Transverse colon (tissue), 4 donors: Measurements from ENCODE around the gene CCDC12. TPM values are rescaled to one million over a fixed set of nuclear protein-coding genes. Genes with fewer than 3 reads are reported as not detected.

Experiments
- DNase-seq: peaks from one replicate; pipeline ENCODE4 v3.0.0-alpha.2; 2019
- H3K27ac ChIP-seq, 4 donors: fragments of 200-600 bp; sonication (generic); 2 replicates each; pipeline ENCODE4 v1.5.1; 2016 to 2018; ENCODE audit warnings: inconsistent platforms in 4 of 4
- H3K27me3 ChIP-seq: fragments of 200-600 bp; sonication (generic); 2 replicates; pipeline ENCODE4 v1.5.1; 2017; ENCODE audit warnings: inconsistent platforms
- H3K36me3 ChIP-seq, 4 donors: fragments of 200-600 bp; sonication (generic); 2 replicates each; pipeline ENCODE4 v1.5.1; 2017 to 2019; ENCODE audit warnings: inconsistent platforms in 4 of 4
- H3K4me1 ChIP-seq, 4 donors: fragments of 200-600 bp; sonication (generic); 2 replicates each; pipeline ENCODE4 v1.5.1; 2017 to 2020; ENCODE audit warnings: inconsistent platforms in 4 of 4
- H3K4me3 ChIP-seq, 4 donors: fragments of 200-600 bp; sonication (generic); 1 replicate in 1 of 4; 2 replicates in 3 of 4; pipeline versions ENCODE4 v1.5.1 to v1.6.1; 2017 to 2019; ENCODE audit warnings: inconsistent platforms in 4 of 4
- H3K9me3 ChIP-seq, 2 donors: fragments of 200-600 bp; sonication (generic); 2 replicates each; pipeline ENCODE4 v1.5.1; 2017 to 2019; ENCODE audit warnings: inconsistent platforms in 2 of 2
- CTCF ChIP-seq, 5 experiments: fragments of 200-600 bp in 3 of 5; fragments of 450-650 bp in 2 of 5; sonication (generic) in 3 of 5; IDR thresholded peaks; 1 replicate in 2 of 5; 2 replicates in 3 of 5; pipeline ENCODE4 v1.5.1; 2016 to 2017; ENCODE audit warnings: antibody characterized with exemption in 5 of 5, inconsistent platforms in 3 of 5, mild to moderate bottlenecking in 2 of 5, moderate library complexity in 1 of 5
- EP300 ChIP-seq: sonication (generic); formaldehyde crosslinking; IDR thresholded peaks from one replicate; pipeline ENCODE4 v1.6.1; 2017; ENCODE audit warnings: antibody characterized with exemption, low read depth
- POLR2A ChIP-seq: fragments of 450-650 bp; IDR thresholded peaks from one replicate; pipeline ENCODE4 v1.6.1; 2016; ENCODE audit warnings: antibody characterized with exemption, mild to moderate bottlenecking, moderate library complexity
- POLR2AphosphoS5 ChIP-seq, 3 donors: sonication (generic); formaldehyde crosslinking; IDR thresholded peaks; one replicate each; pipeline ENCODE4 v1.6.1; 2016; ENCODE audit warnings: antibody characterized with exemption in 3 of 3
- WGBS, 2 donors: methylation state at CpG; one replicate each; pipeline ENCODE4 v1.1.5; 2018; ENCODE audit warnings: low coverage in 1 of 2; 5-methylcytosine and 5-hydroxymethylcytosine counted together
- in situ Hi-C, 4 donors: fragments of 200-750 bp; cut with MboI; loops; one replicate each; pipeline versions ENCODE4 v1.15.0 to v1.15.1; 2017; ENCODE audit warnings: low sequenced_read_pairs in 3 of 4, low pct_ligation_motif_present in 1 of 4, low pct_unique_long_range_greater_than_20kb in 1 of 4
- intact Hi-C: fragments of 100-400 bp; cut with DNase I; formaldehyde crosslinking; loops from one replicate; pipeline ENCODE4 v1.15.1; 2023; ENCODE audit warnings: low total_unique reads
- total RNA-seq, 4 donors: library from RNA; depleted of rRNA; stranded (reverse); fragments of >200 nt; gene quantifications; one replicate each; pipeline ENCODE4 v1.1.0, GENCODE V29; 2016

The CCDC12 gene
- total RNA-seq, 4 donors from 2014 or later: 50.1 to 72.9 (median 53.0) TPM

GRCh38 chr3:46916278-46916677 lies 60.3 kb downstream of the CCDC12 start:
- H3K27me3 ChIP-seq: no peaks in the 10 kb centered on the region
- H3K4me1 ChIP-seq: peaks cover 0 to 9% (median 5%) of the 10 kb centered on the region in 4 donors
- H3K36me3 ChIP-seq: peaks cover 0 to 32% (median 7%) of the 10 kb centered on the region in 4 donors
- DNase-seq: no peak
- H3K4me3 ChIP-seq: no peak overlapping the region
- 88 to 96% methylated on average over 1 of the region's 1 CpG for WGBS, 2 donors
- in situ Hi-C loops (no loop called here), intact Hi-C loops (no loop called here)
- no peak for TF ChIP-seq CTCF (IDR thresholded peaks at IDR 0.05)
- TF ChIP-seq POLR2AphosphoS5 (IDR thresholded peaks at IDR 0.05): no peak
- no peak for TF ChIP-seq POLR2A
- no peak for TF ChIP-seq EP300
- no peaks in the 10 kb centered on the region for H3K9me3 ChIP-seq
- no peak overlapping the region for H3K27ac ChIP-seq

GRCh38 chr3:46915297-46915822 lies 61.2 kb downstream of the CCDC12 start:
- intact Hi-C loops (no loop called here), in situ Hi-C loops (no loop called here)
- TF ChIP-seq POLR2AphosphoS5 (IDR thresholded peaks at IDR 0.05) (no peak), EP300 (no peak), POLR2A (no peak), CTCF (IDR thresholded peaks at IDR 0.05) (no peak)
- WGBS, 2 donors: 75 to 77% methylated on average over 7 to 8 of the region's 8 CpGs
- Histone ChIP-seq H3K9me3 (no peaks in the 10 kb centered on the region), H3K4me3 (no peak overlapping the region), H3K36me3 (peaks cover 0 to 23% (median 2%) of the 10 kb centered on the region in 4 donors), H3K27me3 (no peaks in the 10 kb centered on the region), H3K27ac (no peak overlapping the region), H3K4me1 (peaks cover 0 to 9% (median 5%) of the 10 kb centered on the region in 4 donors)
- no peak for DNase-seq

DNA sequence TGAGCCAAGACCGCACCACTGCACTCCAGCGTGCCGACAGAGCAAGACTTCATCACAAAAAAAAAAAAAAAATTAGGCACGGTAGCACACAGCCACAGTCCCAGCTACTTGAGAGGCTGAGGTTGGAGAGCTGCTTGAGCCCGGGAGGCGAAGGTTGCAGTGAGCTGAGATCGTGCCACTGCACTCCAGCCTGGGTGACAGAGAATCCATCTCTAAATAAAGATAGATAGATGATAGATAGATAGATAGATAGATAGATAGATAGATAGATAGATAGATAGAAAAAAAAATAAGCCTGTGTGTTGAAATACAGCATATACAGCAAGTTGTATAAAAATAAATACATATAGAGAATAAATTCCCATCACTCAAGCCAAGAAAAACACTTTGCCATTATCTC lies 61.7 kb downstream of the CCDC12 start:
- Histone ChIP-seq H3K36me3 (peaks cover 0 to 18% (median 0%) of the 10 kb centered on the region in 4 donors), H3K4me3 (no peak overlapping the region), H3K4me1 (peaks cover 0 to 9% (median 5%) of the 10 kb centered on the region in 4 donors), H3K27ac (no peak overlapping the region), H3K27me3 (no peaks in the 10 kb centered on the region), H3K9me3 (no peaks in the 10 kb centered on the region)
- intact Hi-C loops (no loop called here), in situ Hi-C loops (no loop called here)
- TF ChIP-seq CTCF (IDR thresholded peaks at IDR 0.05) (no peak), POLR2A (no peak), EP300 (no peak), POLR2AphosphoS5 (IDR thresholded peaks at IDR 0.05) (no peak)
- no peak for DNase-seq
- WGBS, 2 donors: 75 to 90% methylated on average over 4 to 7 of the region's 7 CpGs

DNA sequence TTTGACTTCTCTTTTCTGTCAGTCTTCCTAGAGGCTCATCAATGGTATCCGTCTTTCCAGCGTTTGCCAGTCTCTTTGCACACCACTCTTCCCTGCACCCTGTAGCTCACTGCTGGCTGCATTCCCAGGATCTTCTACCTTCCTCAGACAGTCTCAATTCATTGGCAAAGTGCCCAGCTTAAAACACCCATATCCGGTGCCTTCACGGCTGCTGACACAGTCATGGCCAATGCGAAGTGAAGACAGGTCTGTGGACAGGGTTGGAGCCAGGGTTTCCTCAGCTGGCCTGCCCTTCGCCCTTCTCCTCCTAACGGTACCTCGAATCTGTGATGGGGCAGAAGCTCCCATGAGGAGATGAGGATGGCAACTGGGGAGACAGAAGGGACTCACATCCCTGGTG lies 62.9 kb downstream of the CCDC12 start:
- in situ Hi-C loops: no loop called here
- DNase-seq: peak; percentile 69

More for the DNA sequence above, 62.9 kb downstream of the CCDC12 start:
- peaks cover 4 to 18% (median 13%) of the 10 kb centered on the region in 4 donors for H3K4me1 ChIP-seq
- no peak overlapping the region for H3K27ac ChIP-seq
- no peak overlapping the region for H3K4me3 ChIP-seq
- intact Hi-C loops: no loop called here
- WGBS, 2 donors: 19 to 50% methylated on average over 2 to 8 of the region's 8 CpGs
- TF ChIP-seq EP300: no peak
- no peak for TF ChIP-seq POLR2A
- no peak for TF ChIP-seq CTCF (IDR thresholded peaks at IDR 0.05)
- peak in 1 of 3 donors; percentile 34 for TF ChIP-seq POLR2AphosphoS5 (IDR thresholded peaks at IDR 0.05)
- H3K27me3 ChIP-seq: no peaks in the 10 kb centered on the region
- H3K36me3 ChIP-seq: peaks cover 0 to 6% (median 0%) of the 10 kb centered on the region in 4 donors
- H3K9me3 ChIP-seq: no peaks in the 10 kb centered on the region
